Natural killer cell (primary cell): ENCODE measurements around the gene NFIB. TPM values are rescaled to one million over a fixed set of nuclear protein-coding genes. Genes with fewer than 3 reads are reported as not detected.

ENCODE experiments used
- ATAC-seq, 3 donors: fragments of 150-1000 bp in 2 of 3; fragments of 200-7000 bp in 1 of 3; cut with Tn5 transposase; 1 replicate in 1 of 3; 2 replicates in 2 of 3; pipeline ENCODE4 v1.10.0; 2021; ENCODE audit warnings: mild to moderate bottlenecking in 2 of 3, moderate library complexity in 2 of 3
- DNase-seq, 2 donors: peaks; one replicate each; pipeline versions ENCODE4 v3.0.0 to v3.0.0-alpha.2; 2013 to 2021; ENCODE audit warnings: mixed read lengths in 1 of 2
- H3K27ac ChIP-seq: one replicate; pipeline ENCODE4 v1.5.1; 2013; ENCODE audit warnings: mild to moderate bottlenecking, low read length
- H3K27me3 ChIP-seq: one replicate; pipeline ENCODE4 v1.6.1; 2013; ENCODE audit warnings: low read length; ENCODE audit not compliant: control insufficient read depth, insufficient read depth
- H3K36me3 ChIP-seq: one replicate; pipeline ENCODE4 v1.6.1; 2013; ENCODE audit warnings: low read length; ENCODE audit not compliant: control insufficient read depth, insufficient read depth
- H3K4me1 ChIP-seq: one replicate; pipeline ENCODE4 v1.6.1; 2013; ENCODE audit warnings: low read length; ENCODE audit not compliant: control insufficient read depth, insufficient read depth
- H3K4me3 ChIP-seq: one replicate; pipeline ENCODE4 v1.5.1; 2013; ENCODE audit warnings: low read length
- H3K9me3 ChIP-seq: one replicate; pipeline ENCODE4 v1.6.1; 2013; ENCODE audit warnings: low read length; ENCODE audit not compliant: control insufficient read depth, insufficient read depth
- H3K27ac Mint-ChIP-seq, 2 donors: one replicate each; pipeline ENCODE4 v1.8.0; 2022; ENCODE audit warnings: mild to moderate bottlenecking in 2 of 2, mixed read lengths in 2 of 2, moderate library complexity in 1 of 2
- H3K27me3 Mint-ChIP-seq, 2 donors: one replicate each; pipeline ENCODE4 v1.8.0; 2022; ENCODE audit warnings: low read depth in 2 of 2, mixed read lengths in 2 of 2
- H3K36me3 Mint-ChIP-seq: one replicate; pipeline ENCODE4 v1.8.0; 2022; ENCODE audit warnings: mixed read lengths
- H3K4me1 Mint-ChIP-seq, 2 donors: one replicate each; pipeline ENCODE4 v1.8.0; 2022; ENCODE audit warnings: mixed read lengths in 2 of 2
- H3K4me3 Mint-ChIP-seq: one replicate; pipeline ENCODE4 v1.8.0; 2022; ENCODE audit warnings: mild to moderate bottlenecking, moderate library complexity, mixed read lengths
- H3K9me3 Mint-ChIP-seq, 2 donors: one replicate each; pipeline ENCODE4 v1.8.0; 2022; ENCODE audit warnings: mixed read lengths in 2 of 2
- WGBS: methylation state at CpG from one replicate; pipeline ENCODE4 v1.1.7; 2013; ENCODE audit warnings: missing lambda C conversion rate; ENCODE audit not compliant: insufficient coverage; 5-methylcytosine and 5-hydroxymethylcytosine counted together
- intact Hi-C: fragments of 100-400 bp; cut with micrococcal nuclease; formaldehyde crosslinking; loops from one replicate; pipeline ENCODE4 v1.14.2; 2022
- total RNA-seq, 4 donors: library from RNA; stranded (reverse); fragments of 120-200 nt in 1 of 4; gene quantifications; one replicate each; pipeline versions ENCODE4 v1.2.3 to v1.2.4, GENCODE V29; 2013 to 2022
- TF ChIP-seq, protein P1 (sequence below): fragments of 200-600 bp; IDR thresholded peaks from one replicate; pipeline ENCODE4 v1.8.0; 2022; ENCODE audit warnings: antibody characterized with exemption

The NFIB gene
- total RNA-seq, 3 donors from 2014 or later (not counting 1 experiment from before 2014, with no cell fraction given) = 0.20 to 0.21 TPM; not detected in 1

DNA sequence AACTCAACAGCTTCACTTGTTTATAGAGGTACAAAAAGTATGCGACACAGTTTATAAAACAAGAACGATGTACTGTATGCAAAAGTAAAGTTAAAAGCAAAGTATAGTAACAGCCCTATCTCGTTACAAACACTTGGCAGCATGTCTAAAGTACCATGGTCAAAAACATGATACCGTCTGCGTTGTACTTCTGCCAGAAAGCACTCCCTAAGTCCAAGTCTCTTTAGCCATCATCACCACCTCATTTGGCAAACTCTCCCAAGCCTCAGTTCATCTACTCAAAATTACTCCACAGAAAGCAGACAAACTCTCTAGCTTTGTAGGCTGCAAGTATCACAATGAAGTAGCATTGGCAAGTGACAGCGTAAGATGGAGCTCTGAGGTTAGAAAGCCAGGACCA lies 73.4 kb downstream of the NFIB start:
- no peak overlapping the region for H3K4me3 Mint-ChIP-seq
- Histone ChIP-seq H3K4me1 (no peaks in the 10 kb centered on the region), H3K36me3 (no peaks in the 10 kb centered on the region), H3K4me3 (no peak overlapping the region), H3K27ac (no peak overlapping the region), H3K9me3 (no peaks in the 10 kb centered on the region), H3K27me3 (no peaks in the 10 kb centered on the region)
- intact Hi-C loops = no loop called here
- TF ChIP-seq, protein P1, sequence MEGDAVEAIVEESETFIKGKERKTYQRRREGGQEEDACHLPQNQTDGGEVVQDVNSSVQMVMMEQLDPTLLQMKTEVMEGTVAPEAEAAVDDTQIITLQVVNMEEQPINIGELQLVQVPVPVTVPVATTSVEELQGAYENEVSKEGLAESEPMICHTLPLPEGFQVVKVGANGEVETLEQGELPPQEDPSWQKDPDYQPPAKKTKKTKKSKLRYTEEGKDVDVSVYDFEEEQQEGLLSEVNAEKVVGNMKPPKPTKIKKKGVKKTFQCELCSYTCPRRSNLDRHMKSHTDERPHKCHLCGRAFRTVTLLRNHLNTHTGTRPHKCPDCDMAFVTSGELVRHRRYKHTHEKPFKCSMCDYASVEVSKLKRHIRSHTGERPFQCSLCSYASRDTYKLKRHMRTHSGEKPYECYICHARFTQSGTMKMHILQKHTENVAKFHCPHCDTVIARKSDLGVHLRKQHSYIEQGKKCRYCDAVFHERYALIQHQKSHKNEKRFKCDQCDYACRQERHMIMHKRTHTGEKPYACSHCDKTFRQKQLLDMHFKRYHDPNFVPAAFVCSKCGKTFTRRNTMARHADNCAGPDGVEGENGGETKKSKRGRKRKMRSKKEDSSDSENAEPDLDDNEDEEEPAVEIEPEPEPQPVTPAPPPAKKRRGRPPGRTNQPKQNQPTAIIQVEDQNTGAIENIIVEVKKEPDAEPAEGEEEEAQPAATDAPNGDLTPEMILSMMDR = no peak
- no peaks in the 10 kb centered on the region for H3K36me3 Mint-ChIP-seq
- 89% methylated on average over 6 of the region's 6 CpGs for WGBS
- ATAC-seq (no peak), DNase-seq (no peak)
- H3K27me3 Mint-ChIP-seq = no peaks in the 10 kb centered on the region
- no peak overlapping the region for H3K27ac Mint-ChIP-seq
- H3K4me1 Mint-ChIP-seq = no peaks in the 10 kb centered on the region
- H3K9me3 Mint-ChIP-seq = peaks cover 0 to 6% of the 10 kb centered on the region in 2 donors

DNA sequence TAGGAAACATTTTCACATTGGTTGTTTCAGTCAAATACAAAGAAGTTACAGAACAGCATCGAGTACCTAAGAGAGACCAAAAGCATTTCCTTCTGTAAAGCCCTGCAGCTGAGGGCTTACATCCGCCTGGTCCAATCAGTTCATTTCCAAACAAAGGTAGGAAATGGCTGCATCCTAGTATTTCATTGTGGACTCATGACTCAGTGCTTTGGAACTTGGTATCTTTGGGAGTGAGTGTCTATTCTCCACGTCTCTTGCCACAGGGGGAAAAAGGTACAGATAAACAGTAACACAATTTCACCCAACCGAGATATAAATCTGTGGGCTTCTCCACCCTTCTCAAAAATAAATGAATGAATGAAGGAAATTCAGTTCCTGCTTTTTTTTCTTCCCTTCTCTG lies 75.4 kb downstream of the NFIB start:
- WGBS = 57% methylated on average over 2 of the region's 4 CpGs
- no peaks in the 10 kb centered on the region for H3K4me1 ChIP-seq
- DNase-seq (no peak), ATAC-seq (no peak)
- no peaks in the 10 kb centered on the region for H3K27me3 ChIP-seq
- H3K4me3 Mint-ChIP-seq = no peak overlapping the region
- no peaks in the 10 kb centered on the region for H3K36me3 Mint-ChIP-seq
- H3K9me3 ChIP-seq = no peaks in the 10 kb centered on the region
- H3K27ac Mint-ChIP-seq = no peak overlapping the region
- H3K36me3 ChIP-seq = no peaks in the 10 kb centered on the region
- no peaks in the 10 kb centered on the region for H3K27me3 Mint-ChIP-seq
- peaks cover 0 to 8% of the 10 kb centered on the region in 2 donors for H3K9me3 Mint-ChIP-seq
- H3K4me3 ChIP-seq = no peak overlapping the region
- H3K27ac ChIP-seq = no peak overlapping the region
- intact Hi-C loops = no loop called here
- TF ChIP-seq, protein P1 = no peak
- no peaks in the 10 kb centered on the region for H3K4me1 Mint-ChIP-seq

DNA sequence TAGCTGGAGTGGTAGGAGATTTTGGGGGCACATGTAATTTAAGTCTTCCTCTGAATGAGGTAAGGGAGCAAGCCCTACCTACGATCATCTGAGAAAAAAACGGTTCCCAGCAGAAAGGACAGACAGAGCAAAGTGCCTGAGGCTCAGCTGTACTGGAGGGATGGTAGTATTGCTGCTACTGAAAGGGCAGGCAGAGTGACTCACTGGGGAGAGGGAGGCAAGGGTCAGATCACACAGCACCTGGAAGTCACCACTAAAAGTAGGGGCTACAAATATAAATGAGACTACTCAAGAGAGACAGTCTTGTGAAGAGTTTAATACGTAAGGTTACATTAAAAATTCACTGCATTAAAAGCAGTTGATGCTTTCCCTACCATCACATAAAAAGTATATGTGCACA lies 75.9 kb downstream of the NFIB start:
- H3K4me1 Mint-ChIP-seq = no peaks in the 10 kb centered on the region
- Histone ChIP-seq H3K4me3 (no peak overlapping the region), H3K27ac (no peak overlapping the region), H3K4me1 (no peaks in the 10 kb centered on the region), H3K27me3 (no peaks in the 10 kb centered on the region), H3K9me3 (no peaks in the 10 kb centered on the region), H3K36me3 (no peaks in the 10 kb centered on the region)
- H3K9me3 Mint-ChIP-seq = peaks cover 0 to 8% of the 10 kb centered on the region in 2 donors
- intact Hi-C loops = no loop called here
- H3K4me3 Mint-ChIP-seq = no peak overlapping the region
- DNase-seq = no peak
- WGBS = 79% methylated on average over 2 of the region's 3 CpGs
- H3K36me3 Mint-ChIP-seq = no peaks in the 10 kb centered on the region
- TF ChIP-seq, protein P1 = no peak
- H3K27ac Mint-ChIP-seq = no peak overlapping the region
- ATAC-seq = no peak
- no peaks in the 10 kb centered on the region for H3K27me3 Mint-ChIP-seq

DNA sequence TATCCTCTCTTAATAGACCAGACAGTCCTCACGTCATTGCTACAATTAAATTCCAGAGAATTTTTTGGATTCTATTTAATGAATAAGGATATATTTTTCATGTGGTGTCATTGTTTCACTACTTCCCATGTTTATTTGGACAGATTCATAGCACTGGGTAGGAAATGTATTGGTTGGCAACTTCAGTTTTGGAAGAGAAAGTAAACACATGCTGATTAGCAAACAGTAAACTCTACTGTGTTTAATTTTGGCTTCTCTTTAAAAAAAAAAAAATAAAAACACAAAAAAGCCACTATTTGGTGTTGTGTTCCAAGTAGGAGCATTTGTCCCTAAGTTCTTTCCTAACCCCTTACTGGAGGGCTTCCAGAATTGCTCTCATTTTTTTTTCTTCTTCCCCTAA lies 77.3 kb downstream of the NFIB start:
- no peak overlapping the region for H3K4me3 Mint-ChIP-seq
- intact Hi-C loops = no loop called here

More for the DNA sequence above, 77.3 kb downstream of the NFIB start:
- Mint-ChIP-seq H3K9me3 (peaks cover 0 to 8% of the 10 kb centered on the region in 2 donors), H3K27me3 (no peaks in the 10 kb centered on the region), H3K4me1 (no peaks in the 10 kb centered on the region), H3K36me3 (no peaks in the 10 kb centered on the region), H3K27ac (no peak overlapping the region)
- Histone ChIP-seq H3K36me3 (no peaks in the 10 kb centered on the region), H3K9me3 (no peaks in the 10 kb centered on the region), H3K4me1 (no peaks in the 10 kb centered on the region), H3K27ac (no peak overlapping the region), H3K27me3 (no peaks in the 10 kb centered on the region), H3K4me3 (no peak overlapping the region)
- ATAC-seq (no peak), DNase-seq (no peak)
- TF ChIP-seq, protein P1 = no peak
- WGBS = no CpG with 5 or more reads among the region's 1 CpG
